ENCODE measurements around the gene IPPK. TPM values are rescaled to one million over a fixed set of nuclear protein-coding genes. Genes with fewer than 3 reads are reported as not detected.

The IPPK gene
- total and polyA plus RNA-seq, 10 donors: 6.1 to 14.6 (median 11.5) TPM

DNA sequence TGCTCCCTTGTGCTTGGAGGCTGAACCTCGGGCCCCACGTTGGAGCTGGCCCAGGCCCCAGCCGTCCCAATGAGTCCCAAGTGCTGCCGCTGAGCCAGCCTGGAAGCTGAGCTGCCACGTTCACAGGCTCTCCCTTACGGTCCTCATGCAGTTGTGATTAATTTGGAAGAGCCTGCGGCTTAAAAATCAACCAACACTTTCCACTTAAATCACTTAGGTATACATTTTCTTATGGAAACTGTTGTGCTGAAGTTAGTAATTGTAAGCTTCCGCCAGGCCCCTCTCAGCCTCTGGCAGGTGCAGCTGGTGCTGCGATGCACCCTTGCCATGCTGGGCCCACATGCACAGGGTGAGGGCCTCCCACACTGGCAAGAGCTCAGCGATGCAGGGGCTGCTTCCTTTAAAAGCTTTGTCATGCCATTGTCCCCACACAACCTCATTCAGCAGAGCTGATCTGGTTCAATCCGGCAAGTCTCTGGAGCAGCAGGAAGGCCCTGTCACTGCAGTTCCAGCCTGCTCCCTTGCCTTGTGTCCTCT lies 61.0 kb downstream of the IPPK start:
- Histone ChIP-seq H3K4me3 (no peak overlapping the region), H3K27me3 (replicated peaks in 1 of 7) (no peaks in the 10 kb centered on the region), H3K36me3 (peaks cover 0 to 42% (median 26%) of the 10 kb centered on the region in 6 donors), H3K27ac (no peak overlapping the region), H3K4me1 (peaks cover 0 to 4% (median 0%) of the 10 kb centered on the region in 6 donors), H3K9me3 (peaks cover 0 to 21% (median 16%) of the 10 kb centered on the region in 8 donors)
- no peak for DNase-seq
- intact Hi-C loops (cut with DNase I; ENCODE audit: low total_unique reads): no loop called here
- TF ChIP-seq, protein P1, sequence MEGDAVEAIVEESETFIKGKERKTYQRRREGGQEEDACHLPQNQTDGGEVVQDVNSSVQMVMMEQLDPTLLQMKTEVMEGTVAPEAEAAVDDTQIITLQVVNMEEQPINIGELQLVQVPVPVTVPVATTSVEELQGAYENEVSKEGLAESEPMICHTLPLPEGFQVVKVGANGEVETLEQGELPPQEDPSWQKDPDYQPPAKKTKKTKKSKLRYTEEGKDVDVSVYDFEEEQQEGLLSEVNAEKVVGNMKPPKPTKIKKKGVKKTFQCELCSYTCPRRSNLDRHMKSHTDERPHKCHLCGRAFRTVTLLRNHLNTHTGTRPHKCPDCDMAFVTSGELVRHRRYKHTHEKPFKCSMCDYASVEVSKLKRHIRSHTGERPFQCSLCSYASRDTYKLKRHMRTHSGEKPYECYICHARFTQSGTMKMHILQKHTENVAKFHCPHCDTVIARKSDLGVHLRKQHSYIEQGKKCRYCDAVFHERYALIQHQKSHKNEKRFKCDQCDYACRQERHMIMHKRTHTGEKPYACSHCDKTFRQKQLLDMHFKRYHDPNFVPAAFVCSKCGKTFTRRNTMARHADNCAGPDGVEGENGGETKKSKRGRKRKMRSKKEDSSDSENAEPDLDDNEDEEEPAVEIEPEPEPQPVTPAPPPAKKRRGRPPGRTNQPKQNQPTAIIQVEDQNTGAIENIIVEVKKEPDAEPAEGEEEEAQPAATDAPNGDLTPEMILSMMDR (IDR thresholded peaks at IDR 0.05 in 8 of 11, conservative IDR thresholded peaks at IDR 0.05 in 3 of 11): no peak
- TF ChIP-seq POLR2A (IDR thresholded peaks at IDR 0.05) (no peak), POLR2AphosphoS5 (IDR thresholded peaks at IDR 0.05) (peak in 1 of 3 donors; percentile 8)
- WGBS, 5 donors: 84 to 91% (median 86%) methylated on average over 11 of the region's 11 CpGs

DNA sequence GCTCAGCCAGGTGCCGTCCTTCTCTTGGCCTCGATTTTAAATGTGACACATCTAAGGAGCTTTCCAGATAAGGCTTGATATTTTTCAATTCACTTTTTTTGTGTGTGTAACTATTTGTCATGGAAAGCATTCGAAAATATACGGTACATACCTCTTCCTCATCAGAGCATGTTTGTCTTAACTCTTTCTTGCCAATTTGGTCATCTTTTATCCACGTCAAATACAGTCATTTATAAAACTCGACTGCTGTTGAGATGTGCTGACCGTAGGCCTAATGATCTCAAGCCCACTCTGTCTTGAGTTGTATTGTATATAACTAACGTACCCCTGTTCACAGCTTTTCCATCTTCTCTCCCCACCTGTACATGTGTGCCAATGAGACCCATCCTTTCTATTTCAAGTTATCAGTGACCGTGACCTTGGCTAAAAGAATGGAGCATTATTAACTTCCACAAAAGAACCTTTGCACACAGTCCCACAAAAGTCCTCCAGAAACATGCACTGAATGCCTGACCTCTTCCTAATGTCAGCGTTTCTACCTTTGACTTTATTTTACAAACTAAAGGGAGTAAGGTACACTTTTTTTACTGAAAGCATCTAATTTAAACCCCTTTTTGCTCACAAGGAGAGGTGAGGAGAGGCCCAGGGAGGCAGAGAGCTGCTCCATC lies 61.6 kb downstream of the IPPK start:
- DNase-seq: no peak
- Histone ChIP-seq H3K36me3 (peaks cover 0 to 36% (median 20%) of the 10 kb centered on the region in 6 donors), H3K27ac (peak overlapping the region in 1 of 8 donors; percentile 8), H3K4me3 (no peak overlapping the region), H3K9me3 (peaks cover 0 to 27% (median 21%) of the 10 kb centered on the region in 8 donors), H3K4me1 (peaks cover 0 to 4% (median 0%) of the 10 kb centered on the region in 6 donors), H3K27me3 (replicated peaks in 1 of 7) (no peaks in the 10 kb centered on the region)
- intact Hi-C loops (cut with DNase I; ENCODE audit: low total_unique reads): no loop called here
- TF ChIP-seq, protein P1 (IDR thresholded peaks at IDR 0.05 in 8 of 11, conservative IDR thresholded peaks at IDR 0.05 in 3 of 11): no peak
- no peak for TF ChIP-seq POLR2A (IDR thresholded peaks at IDR 0.05)
- TF ChIP-seq POLR2AphosphoS5 (IDR thresholded peaks at IDR 0.05): no peak
- 68 to 88% (median 82%) methylated on average over 10 of the region's 10 CpGs for WGBS, 5 donors

DNA sequence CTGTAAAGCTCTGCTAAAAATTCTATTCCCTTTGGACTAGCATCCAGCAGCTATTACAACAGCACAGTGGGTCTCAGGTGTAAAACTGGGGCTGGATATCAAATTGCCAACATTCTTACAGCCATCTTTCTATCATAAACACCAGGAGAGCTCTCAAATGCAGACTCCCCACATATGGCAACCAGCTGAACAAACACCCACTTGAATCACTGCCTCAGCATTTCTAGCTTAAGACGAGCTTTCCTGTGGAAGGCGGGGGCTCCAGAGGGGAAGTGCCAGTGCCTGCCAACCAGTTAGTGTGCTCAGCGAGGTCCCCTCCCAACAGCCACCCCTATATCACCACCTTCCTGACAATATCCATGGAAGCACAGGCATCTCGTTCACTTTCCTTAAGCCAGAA lies 62.2 kb downstream of the IPPK start:
- Histone ChIP-seq H3K4me3 (no peak overlapping the region), H3K27ac (peak overlapping the region in 1 of 8 donors; percentile 8), H3K27me3 (replicated peaks in 1 of 7) (no peaks in the 10 kb centered on the region), H3K9me3 (peaks cover 0 to 28% (median 22%) of the 10 kb centered on the region in 8 donors), H3K36me3 (peaks cover 0 to 29% (median 14%) of the 10 kb centered on the region in 6 donors), H3K4me1 (peaks cover 0 to 4% (median 0%) of the 10 kb centered on the region in 6 donors)
- DNase-seq: no peak
- intact Hi-C loops (cut with DNase I; ENCODE audit: low total_unique reads): no loop called here
- TF ChIP-seq POLR2AphosphoS5 (IDR thresholded peaks at IDR 0.05) (peak in 2 of 3 donors; percentile 52 to 56), POLR2A (IDR thresholded peaks at IDR 0.05) (no peak)
- TF ChIP-seq, protein P1 (IDR thresholded peaks at IDR 0.05 in 8 of 11, conservative IDR thresholded peaks at IDR 0.05 in 3 of 11): no peak
- 56 to 71% (median 58%) methylated on average over 4 of the region's 4 CpGs for WGBS, 5 donors

DNA sequence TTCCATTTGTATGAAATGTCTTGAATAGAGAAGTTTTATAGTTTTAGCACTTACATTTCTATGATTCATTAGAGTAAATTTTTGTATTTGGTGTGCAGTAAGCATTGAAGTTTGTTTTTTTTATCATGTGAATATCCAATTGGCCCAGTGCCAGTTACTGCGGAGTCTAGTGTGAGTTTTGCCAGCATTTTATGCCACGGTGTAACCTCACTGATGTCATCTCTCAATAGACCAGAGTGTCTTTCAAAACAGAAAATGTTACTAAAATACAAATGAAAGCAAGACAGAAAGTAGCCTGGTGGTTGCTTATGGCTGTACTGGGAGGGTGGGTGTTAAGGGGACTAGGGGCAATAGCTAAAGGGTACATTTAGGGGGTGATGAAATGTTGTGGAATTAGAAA lies 62.8 kb downstream of the IPPK start:
- H3K4me1 ChIP-seq: peaks cover 0 to 4% (median 0%) of the 10 kb centered on the region in 6 donors
- peaks cover 0 to 28% (median 22%) of the 10 kb centered on the region in 8 donors for H3K9me3 ChIP-seq
- peaks cover 0 to 23% (median 8%) of the 10 kb centered on the region in 6 donors for H3K36me3 ChIP-seq
- no peak for TF ChIP-seq POLR2AphosphoS5 (IDR thresholded peaks at IDR 0.05)
- TF ChIP-seq, protein P1 (IDR thresholded peaks at IDR 0.05 in 8 of 11, conservative IDR thresholded peaks at IDR 0.05 in 3 of 11): no peak
- no peak for TF ChIP-seq POLR2A (IDR thresholded peaks at IDR 0.05)
- no peak overlapping the region for H3K27ac ChIP-seq
- intact Hi-C loops (cut with DNase I; ENCODE audit: low total_unique reads): no loop called here
- DNase-seq: no peak
- no peak overlapping the region for H3K4me3 ChIP-seq
- H3K27me3 ChIP-seq (replicated peaks in 1 of 7): no peaks in the 10 kb centered on the region
- WGBS, 5 donors: 45 to 62% (median 55%) methylated on average over 2 of the region's 2 CpGs
